ENCODE data around the gene PIP5KL1.

DNA sequence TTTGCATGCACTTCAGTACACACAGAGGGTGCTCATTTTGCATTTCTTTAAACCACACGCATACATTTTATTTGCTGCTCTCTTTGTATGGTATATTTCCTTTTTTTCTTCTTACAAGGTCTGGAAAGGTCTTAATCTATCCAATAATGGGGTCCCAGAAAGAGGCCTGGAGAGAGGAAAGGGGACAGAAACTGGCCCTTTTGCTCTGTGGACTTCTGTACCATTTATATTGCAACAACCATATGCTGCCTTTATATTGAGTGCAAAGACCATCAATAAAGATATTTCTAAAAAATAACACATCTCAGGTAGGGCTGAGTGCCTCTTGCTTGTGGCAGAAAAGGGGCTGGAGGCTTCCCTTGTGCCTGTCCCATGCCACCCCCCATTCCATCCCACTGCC, 22.6 kb upstream of the PIP5KL1 start:
- TF ChIP-seq, protein P1, sequence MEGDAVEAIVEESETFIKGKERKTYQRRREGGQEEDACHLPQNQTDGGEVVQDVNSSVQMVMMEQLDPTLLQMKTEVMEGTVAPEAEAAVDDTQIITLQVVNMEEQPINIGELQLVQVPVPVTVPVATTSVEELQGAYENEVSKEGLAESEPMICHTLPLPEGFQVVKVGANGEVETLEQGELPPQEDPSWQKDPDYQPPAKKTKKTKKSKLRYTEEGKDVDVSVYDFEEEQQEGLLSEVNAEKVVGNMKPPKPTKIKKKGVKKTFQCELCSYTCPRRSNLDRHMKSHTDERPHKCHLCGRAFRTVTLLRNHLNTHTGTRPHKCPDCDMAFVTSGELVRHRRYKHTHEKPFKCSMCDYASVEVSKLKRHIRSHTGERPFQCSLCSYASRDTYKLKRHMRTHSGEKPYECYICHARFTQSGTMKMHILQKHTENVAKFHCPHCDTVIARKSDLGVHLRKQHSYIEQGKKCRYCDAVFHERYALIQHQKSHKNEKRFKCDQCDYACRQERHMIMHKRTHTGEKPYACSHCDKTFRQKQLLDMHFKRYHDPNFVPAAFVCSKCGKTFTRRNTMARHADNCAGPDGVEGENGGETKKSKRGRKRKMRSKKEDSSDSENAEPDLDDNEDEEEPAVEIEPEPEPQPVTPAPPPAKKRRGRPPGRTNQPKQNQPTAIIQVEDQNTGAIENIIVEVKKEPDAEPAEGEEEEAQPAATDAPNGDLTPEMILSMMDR (IDR thresholded peaks at IDR 0.05), result no peak
- TF ChIP-seq NR2C2 (CRISPR knock-in tag; IDR thresholded peaks at IDR 0.05), result no peak
- TF ChIP-seq, protein P2, sequence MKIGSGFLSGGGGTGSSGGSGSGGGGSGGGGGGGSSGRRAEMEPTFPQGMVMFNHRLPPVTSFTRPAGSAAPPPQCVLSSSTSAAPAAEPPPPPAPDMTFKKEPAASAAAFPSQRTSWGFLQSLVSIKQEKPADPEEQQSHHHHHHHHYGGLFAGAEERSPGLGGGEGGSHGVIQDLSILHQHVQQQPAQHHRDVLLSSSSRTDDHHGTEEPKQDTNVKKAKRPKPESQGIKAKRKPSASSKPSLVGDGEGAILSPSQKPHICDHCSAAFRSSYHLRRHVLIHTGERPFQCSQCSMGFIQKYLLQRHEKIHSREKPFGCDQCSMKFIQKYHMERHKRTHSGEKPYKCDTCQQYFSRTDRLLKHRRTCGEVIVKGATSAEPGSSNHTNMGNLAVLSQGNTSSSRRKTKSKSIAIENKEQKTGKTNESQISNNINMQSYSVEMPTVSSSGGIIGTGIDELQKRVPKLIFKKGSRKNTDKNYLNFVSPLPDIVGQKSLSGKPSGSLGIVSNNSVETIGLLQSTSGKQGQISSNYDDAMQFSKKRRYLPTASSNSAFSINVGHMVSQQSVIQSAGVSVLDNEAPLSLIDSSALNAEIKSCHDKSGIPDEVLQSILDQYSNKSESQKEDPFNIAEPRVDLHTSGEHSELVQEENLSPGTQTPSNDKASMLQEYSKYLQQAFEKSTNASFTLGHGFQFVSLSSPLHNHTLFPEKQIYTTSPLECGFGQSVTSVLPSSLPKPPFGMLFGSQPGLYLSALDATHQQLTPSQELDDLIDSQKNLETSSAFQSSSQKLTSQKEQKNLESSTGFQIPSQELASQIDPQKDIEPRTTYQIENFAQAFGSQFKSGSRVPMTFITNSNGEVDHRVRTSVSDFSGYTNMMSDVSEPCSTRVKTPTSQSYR (CRISPR knock-in tag; IDR thresholded peaks at IDR 0.05), result no peak
- TF ChIP-seq ZBTB21 (CRISPR knock-in tag; IDR thresholded peaks at IDR 0.05; ENCODE audit: borderline replicate concordance), result no peak
- TF ChIP-seq PRRX2 (CRISPR knock-in tag; IDR thresholded peaks at IDR 0.05), result no peak
- no peak for TF ChIP-seq ZNF232 (CRISPR knock-in tag; IDR thresholded peaks at IDR 0.05)
- no peak for TF ChIP-seq FOXJ3 (CRISPR knock-in tag; IDR thresholded peaks at IDR 0.05; ENCODE audit: borderline replicate concordance)
- TF ChIP-seq TEAD4 (CRISPR knock-in tag; IDR thresholded peaks at IDR 0.05), result no peak
- TF ChIP-seq TCF7 (CRISPR knock-in tag; IDR thresholded peaks at IDR 0.05; ENCODE audit: low read depth), result no peak
- no peak for TF ChIP-seq SMAD4 (CRISPR knock-in tag; IDR thresholded peaks at IDR 0.05)
- TF ChIP-seq ZNF263 (CRISPR knock-in tag; IDR thresholded peaks at IDR 0.05; ENCODE audit: low read depth), result no peak
